Vagina (tissue), 2 donors: ENCODE results near the gene GVQW3. TPM values are rescaled to one million over a fixed set of nuclear protein-coding genes. Genes with fewer than 3 reads are reported as not detected.
"Not testable (repeated sequence)": the region's sequence is repeated elsewhere in the genome, so short reads cannot be mapped to it uniquely, and the experiment has no call there.

Experiments
- DNase-seq, 2 donors: peaks; one replicate each; pipeline ENCODE4 v3.0.0-alpha.2; 2017; ENCODE audit errors: extremely low spot score in 2 of 2
- H3K27ac ChIP-seq: fragments of 200-600 bp; sonication (generic); one replicate; pipeline ENCODE4 v1.5.1; 2019
- H3K27me3 ChIP-seq: fragments of 200-600 bp; sonication (generic); one replicate; pipeline ENCODE4 v1.5.1; 2019
- H3K36me3 ChIP-seq, 2 donors: fragments of 200-600 bp; sonication (generic); one replicate each; pipeline ENCODE4 v1.5.1; 2017 to 2019
- H3K4me1 ChIP-seq: fragments of 200-600 bp; sonication (generic); one replicate; pipeline ENCODE4 v1.5.1; 2019
- H3K4me3 ChIP-seq, 2 donors: fragments of 200-600 bp; sonication (generic); 1 replicate in 1 of 2; 2 replicates in 1 of 2; pipeline ENCODE4 v1.5.1; 2016 to 2019
- H3K9me3 ChIP-seq: fragments of 200-600 bp; sonication (generic); one replicate; pipeline ENCODE4 v1.5.1; 2019
- POLR2A ChIP-seq, 2 donors: fragments of 450-650 bp; IDR thresholded peaks; one replicate each; pipeline ENCODE4 v1.6.1; 2017; ENCODE audit warnings: antibody characterized with exemption in 2 of 2, mild to moderate bottlenecking in 2 of 2, moderate library complexity in 2 of 2
- POLR2AphosphoS5 ChIP-seq, 2 donors: sonication (generic); formaldehyde crosslinking; IDR thresholded peaks; one replicate each; pipeline ENCODE4 v1.9.0; 2017; ENCODE audit warnings: antibody characterized with exemption in 2 of 2, mild to moderate bottlenecking in 2 of 2, low read depth in 1 of 2; ENCODE audit not compliant: insufficient read depth in 1 of 2
- intact Hi-C: fragments of 100-400 bp; cut with DNase I; formaldehyde crosslinking; loops from one replicate; pipeline ENCODE4 v1.15.1; 2023
- total RNA-seq: library from RNA; depleted of rRNA; stranded (reverse); fragments of >200 nt; gene quantifications from one replicate; pipeline ENCODE4 v1.2.3, GENCODE V29; 2016
- TF ChIP-seq, protein P1 (sequence below), 3 experiments: fragments of 450-650 bp in 2 of 3; fragments of 200-600 bp in 1 of 3; sonication (generic) in 1 of 3; IDR thresholded peaks; one replicate each; pipeline ENCODE4 v1.5.1; 2017 to 2019; ENCODE audit warnings: antibody characterized with exemption in 3 of 3, mild to moderate bottlenecking in 2 of 3, moderate library complexity in 2 of 3

The GVQW3 gene
- total RNA-seq, 1 donor from 2014 or later = 1.2 TPM

- Histone ChIP-seq H3K27ac (no peak overlapping the region), H3K27me3 (no peaks in the 10 kb centered on the region), H3K36me3 (no peaks in the 10 kb centered on the region), H3K4me3 (no peak overlapping the region), H3K4me1 (no peaks in the 10 kb centered on the region), H3K9me3 (no peaks in the 10 kb centered on the region)
- intact Hi-C loops = no loop called here
- TF ChIP-seq, protein P1, sequence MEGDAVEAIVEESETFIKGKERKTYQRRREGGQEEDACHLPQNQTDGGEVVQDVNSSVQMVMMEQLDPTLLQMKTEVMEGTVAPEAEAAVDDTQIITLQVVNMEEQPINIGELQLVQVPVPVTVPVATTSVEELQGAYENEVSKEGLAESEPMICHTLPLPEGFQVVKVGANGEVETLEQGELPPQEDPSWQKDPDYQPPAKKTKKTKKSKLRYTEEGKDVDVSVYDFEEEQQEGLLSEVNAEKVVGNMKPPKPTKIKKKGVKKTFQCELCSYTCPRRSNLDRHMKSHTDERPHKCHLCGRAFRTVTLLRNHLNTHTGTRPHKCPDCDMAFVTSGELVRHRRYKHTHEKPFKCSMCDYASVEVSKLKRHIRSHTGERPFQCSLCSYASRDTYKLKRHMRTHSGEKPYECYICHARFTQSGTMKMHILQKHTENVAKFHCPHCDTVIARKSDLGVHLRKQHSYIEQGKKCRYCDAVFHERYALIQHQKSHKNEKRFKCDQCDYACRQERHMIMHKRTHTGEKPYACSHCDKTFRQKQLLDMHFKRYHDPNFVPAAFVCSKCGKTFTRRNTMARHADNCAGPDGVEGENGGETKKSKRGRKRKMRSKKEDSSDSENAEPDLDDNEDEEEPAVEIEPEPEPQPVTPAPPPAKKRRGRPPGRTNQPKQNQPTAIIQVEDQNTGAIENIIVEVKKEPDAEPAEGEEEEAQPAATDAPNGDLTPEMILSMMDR (IDR thresholded peaks at IDR 0.05) = no peak
- TF ChIP-seq POLR2AphosphoS5 (IDR thresholded peaks at IDR 0.05; ENCODE audit: insufficient read depth in 1 of 2, low read depth in 1 of 2) = no peak
- TF ChIP-seq POLR2A (IDR thresholded peaks at IDR 0.05) = no peak
- no peak for DNase-seq
These were observed 19.8 kb downstream of the GVQW3 start for GRCh38 chr11:76400967-76401366.

GRCh38 chr11:76401484-76401883 lies 20.4 kb downstream of the GVQW3 start:
- DNase-seq, H3K27ac ChIP-seq, H3K4me1 ChIP-seq, intact Hi-C loops, H3K36me3 ChIP-seq, H3K9me3 ChIP-seq, H3K27me3 ChIP-seq, H3K4me3 ChIP-seq: not testable (repeated sequence)

DNA sequence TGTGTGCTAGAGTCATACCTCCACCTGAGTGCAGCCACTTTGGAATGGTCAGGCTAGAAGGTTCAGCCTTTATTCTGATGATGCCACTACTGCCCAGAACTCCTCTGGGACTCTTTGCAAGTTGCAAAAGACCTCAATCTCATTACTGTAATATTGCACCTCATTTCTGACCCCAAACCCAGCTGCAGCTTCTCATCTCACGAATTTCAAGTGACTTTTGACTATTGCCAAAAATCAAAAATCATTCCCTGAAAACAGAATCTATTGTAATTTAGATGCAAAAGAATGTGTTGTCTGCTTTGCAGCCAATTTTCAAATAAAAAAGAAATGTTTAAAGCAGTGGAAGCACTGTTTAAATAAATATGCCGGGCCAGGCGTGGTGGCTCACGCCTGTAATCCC lies 25.2 kb downstream of the GVQW3 start:
- no peaks in the 10 kb centered on the region for H3K9me3 ChIP-seq
- TF ChIP-seq POLR2AphosphoS5 (IDR thresholded peaks at IDR 0.05; ENCODE audit: insufficient read depth in 1 of 2, low read depth in 1 of 2) = no peak
- TF ChIP-seq POLR2A (IDR thresholded peaks at IDR 0.05) = no peak
- TF ChIP-seq, protein P1 (IDR thresholded peaks at IDR 0.05) = no peak
- intact Hi-C loops = no loop called here
- H3K4me3 ChIP-seq = no peak overlapping the region
- H3K27me3 ChIP-seq = no peaks in the 10 kb centered on the region
- H3K27ac ChIP-seq = no peak overlapping the region
- no peaks in the 10 kb centered on the region for H3K4me1 ChIP-seq
- no peaks in the 10 kb centered on the region for H3K36me3 ChIP-seq
- DNase-seq = no peak

GRCh38 chr11:76408171-76408965 lies 27.2 kb downstream of the GVQW3 start:
- intact Hi-C loops = no loop called here
- TF ChIP-seq POLR2A (IDR thresholded peaks at IDR 0.05) (no peak), POLR2AphosphoS5 (IDR thresholded peaks at IDR 0.05; ENCODE audit: insufficient read depth in 1 of 2, low read depth in 1 of 2) (no peak)
- TF ChIP-seq, protein P1 (IDR thresholded peaks at IDR 0.05) = no peak
- Histone ChIP-seq H3K4me1 (peaks cover 13% of the 10 kb centered on the region), H3K27ac (no peak overlapping the region), H3K4me3 (no peak overlapping the region), H3K9me3 (no peaks in the 10 kb centered on the region), H3K27me3 (no peaks in the 10 kb centered on the region), H3K36me3 (no peaks in the 10 kb centered on the region)
- no peak for DNase-seq

DNA sequence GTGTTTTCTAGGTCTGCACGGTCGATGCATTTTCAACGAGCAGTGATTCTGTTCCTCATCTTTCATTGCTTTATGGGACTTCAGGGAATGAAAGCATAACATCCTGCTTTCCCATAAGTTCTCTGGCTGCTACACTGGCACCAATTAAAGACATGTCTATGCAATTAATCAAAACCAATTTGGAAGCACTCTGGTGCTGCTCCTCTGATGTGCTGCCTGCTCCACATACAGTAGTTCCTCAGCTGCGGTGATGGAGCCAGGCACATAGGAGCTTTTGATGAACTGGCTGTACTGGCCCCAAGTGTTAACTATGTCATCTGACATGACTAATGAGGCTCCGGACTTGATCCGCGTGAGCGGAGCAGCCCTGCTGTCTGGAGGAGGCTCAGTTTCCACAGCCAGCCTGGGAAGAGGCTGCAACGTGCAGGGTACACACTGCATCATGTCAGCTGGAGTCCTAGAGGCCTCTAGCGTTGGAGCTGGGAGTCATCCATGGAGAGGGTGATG lies 29.8 kb downstream of the GVQW3 start:
- no peak overlapping the region for H3K4me3 ChIP-seq
- no peaks in the 10 kb centered on the region for H3K36me3 ChIP-seq
- H3K27me3 ChIP-seq = no peaks in the 10 kb centered on the region
- peaks cover 13% of the 10 kb centered on the region for H3K4me1 ChIP-seq
- intact Hi-C loops = loop anchor here (5.0 kb wide), 1 partner anchor 1379 kb away; no protein-coding TSS in a partner anchor
- no peak overlapping the region for H3K27ac ChIP-seq
- TF ChIP-seq, protein P1 (IDR thresholded peaks at IDR 0.05) = no peak
- TF ChIP-seq POLR2A (IDR thresholded peaks at IDR 0.05) (no peak), POLR2AphosphoS5 (IDR thresholded peaks at IDR 0.05; ENCODE audit: insufficient read depth in 1 of 2, low read depth in 1 of 2) (no peak)
- no peaks in the 10 kb centered on the region for H3K9me3 ChIP-seq
- no peak for DNase-seq
